ENCODE results near the gene SLC27A1. TPM values are rescaled to one million over a fixed set of nuclear protein-coding genes. Genes with fewer than 3 reads are reported as not detected.
A peak's percentile ranks its signal among the peaks of the same experiment; 100 is the strongest.

The SLC27A1 gene
- total RNA-seq, 1 donor from 2014 or later = 4.3 TPM

DNA sequence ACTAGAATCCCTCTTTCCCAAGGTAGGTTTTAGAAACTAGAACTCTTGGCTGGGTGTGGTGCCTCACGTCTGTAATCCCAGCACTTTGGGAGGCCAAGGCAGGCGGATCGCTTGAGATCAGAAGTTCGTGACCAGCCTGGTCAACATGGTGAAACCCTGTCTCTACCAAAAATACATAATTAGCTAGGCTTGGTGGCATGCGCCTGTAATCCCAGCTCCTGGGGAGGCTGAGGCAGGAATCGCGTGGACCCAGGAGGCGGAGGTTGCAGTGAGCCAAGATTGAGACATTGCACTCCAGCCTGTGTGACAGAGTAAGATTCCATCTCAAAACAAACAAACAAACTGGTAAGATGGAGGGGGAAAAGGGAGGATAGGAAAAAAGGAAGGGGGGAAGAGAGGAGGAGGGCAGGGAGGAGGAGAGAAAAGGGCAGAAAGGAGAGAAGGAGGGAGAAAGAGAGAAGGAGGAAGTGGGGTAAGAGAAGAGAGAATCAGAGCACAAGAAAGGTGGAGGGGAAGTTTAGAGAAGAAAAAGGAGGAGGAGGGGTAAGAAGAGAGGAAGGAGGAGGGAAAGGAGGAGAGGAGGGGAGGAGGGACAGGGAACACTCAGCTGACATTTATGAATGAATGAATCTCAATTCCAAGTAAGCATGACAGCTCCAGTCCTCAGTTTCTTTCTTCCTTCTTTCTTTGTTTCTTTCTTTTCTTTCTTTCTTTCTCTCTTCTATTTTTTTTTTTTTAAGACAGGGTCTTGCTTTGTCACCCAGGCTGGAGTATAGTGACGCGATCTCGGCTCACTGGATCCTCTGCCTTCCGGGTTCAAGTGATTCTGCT is 2.6 kb upstream of the SLC27A1 start:
- CTCF ChIA-PET = interaction anchor here (0.7 to 1.3 kb wide), 2 partner anchors 13 to 284 kb away, joined by 3 read pairs; no protein-coding TSS in a partner anchor
- H3K27ac Mint-ChIP-seq = no peak overlapping the region

DNA sequence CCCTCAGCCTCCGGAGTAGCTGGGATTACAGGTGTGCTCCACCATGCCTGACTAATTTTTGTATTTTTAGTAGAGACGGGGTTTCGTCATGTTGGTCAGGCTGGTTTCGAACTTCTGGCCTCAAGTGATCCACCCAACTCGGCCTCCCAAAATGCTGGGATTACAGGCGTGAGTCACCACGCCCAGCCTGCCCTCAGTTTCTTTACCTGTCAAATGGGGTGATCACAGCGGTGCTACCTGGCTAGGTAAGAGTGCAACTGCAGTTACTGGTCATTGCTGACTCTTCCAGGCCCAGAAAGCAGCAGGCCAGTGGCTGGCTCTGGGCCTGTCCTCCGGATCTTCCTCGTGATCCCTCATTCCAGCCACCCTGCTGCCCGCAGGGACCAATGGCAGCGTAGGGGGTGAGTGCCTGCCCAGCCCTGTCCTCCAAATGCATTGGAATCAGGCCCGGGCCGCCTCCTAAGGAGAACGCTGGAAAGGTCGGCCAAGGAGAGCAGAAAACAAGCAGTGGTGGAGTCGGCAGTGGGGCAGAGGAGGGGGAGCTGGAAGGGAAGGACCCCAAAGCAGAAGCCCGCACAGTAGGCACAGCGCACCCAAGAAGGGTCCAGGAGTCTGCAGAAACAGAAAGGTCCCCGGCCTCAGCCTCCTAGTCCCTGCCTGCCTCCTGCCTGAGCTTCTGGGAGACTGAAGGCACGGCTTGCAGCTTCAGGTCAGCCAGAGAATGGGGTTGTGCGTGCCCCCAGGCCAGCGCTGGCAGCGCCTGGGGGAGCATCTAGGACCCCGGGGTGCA is 1.8 kb upstream of the SLC27A1 start:
- Mint-ChIP-seq H3K4me1 (peaks cover 23% of the 10 kb centered on the region), H3K36me3 (ENCODE audit: low read depth) (no peaks in the 10 kb centered on the region), H3K4me3 (peak overlapping the region; percentile 91), H3K27me3 (peaks cover 4% of the 10 kb centered on the region), H3K9me3 (no peaks in the 10 kb centered on the region), H3K27ac (peak overlapping the region; percentile 84)
- TF ChIP-seq, protein P1, sequence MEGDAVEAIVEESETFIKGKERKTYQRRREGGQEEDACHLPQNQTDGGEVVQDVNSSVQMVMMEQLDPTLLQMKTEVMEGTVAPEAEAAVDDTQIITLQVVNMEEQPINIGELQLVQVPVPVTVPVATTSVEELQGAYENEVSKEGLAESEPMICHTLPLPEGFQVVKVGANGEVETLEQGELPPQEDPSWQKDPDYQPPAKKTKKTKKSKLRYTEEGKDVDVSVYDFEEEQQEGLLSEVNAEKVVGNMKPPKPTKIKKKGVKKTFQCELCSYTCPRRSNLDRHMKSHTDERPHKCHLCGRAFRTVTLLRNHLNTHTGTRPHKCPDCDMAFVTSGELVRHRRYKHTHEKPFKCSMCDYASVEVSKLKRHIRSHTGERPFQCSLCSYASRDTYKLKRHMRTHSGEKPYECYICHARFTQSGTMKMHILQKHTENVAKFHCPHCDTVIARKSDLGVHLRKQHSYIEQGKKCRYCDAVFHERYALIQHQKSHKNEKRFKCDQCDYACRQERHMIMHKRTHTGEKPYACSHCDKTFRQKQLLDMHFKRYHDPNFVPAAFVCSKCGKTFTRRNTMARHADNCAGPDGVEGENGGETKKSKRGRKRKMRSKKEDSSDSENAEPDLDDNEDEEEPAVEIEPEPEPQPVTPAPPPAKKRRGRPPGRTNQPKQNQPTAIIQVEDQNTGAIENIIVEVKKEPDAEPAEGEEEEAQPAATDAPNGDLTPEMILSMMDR (IDR thresholded peaks at IDR 0.05) = no peak
- ChIA-PET POLR2A (interaction anchor here (0.8 to 2.1 kb wide), 4 partner anchors 43 to 282 kb away, joined by 3 to 6 read pairs (median 4); partner anchors contain the start of genes BST2, FCHO1, MVB12A and PGLS), CTCF (no interaction called here)
- no peak for DNase-seq
- ATAC-seq (ENCODE audit: low read depth) = no peak
- intact Hi-C loops (cut with micrococcal nuclease) = loop anchor here (1.0 to 2.0 kb wide), 3 partner anchors 15 to 132 kb away; partner anchors contain the start of genes BST2 and GTPBP3

More for the DNA sequence above, 2.6 kb upstream of the SLC27A1 start:
- Mint-ChIP-seq H3K4me3 (no peak overlapping the region), H3K4me1 (peaks cover 19% of the 10 kb centered on the region), H3K9me3 (no peaks in the 10 kb centered on the region), H3K27me3 (peaks cover 4% of the 10 kb centered on the region), H3K36me3 (ENCODE audit: low read depth) (no peaks in the 10 kb centered on the region)
- intact Hi-C loops (cut with micrococcal nuclease) = loop anchor here (2.0 kb wide), 3 partner anchors 63 to 175 kb away; partner anchors contain the start of genes BST2 and GTPBP3
- TF ChIP-seq, protein P1 (IDR thresholded peaks at IDR 0.05) = no peak
- no peak for DNase-seq
- POLR2A ChIA-PET = interaction anchor here (0.7 to 1.2 kb wide), 3 partner anchors 44 to 133 kb away, joined by 3 to 7 read pairs (median 3); partner anchors contain the start of gene PGLS
- ATAC-seq (ENCODE audit: low read depth) = no peak

DNA sequence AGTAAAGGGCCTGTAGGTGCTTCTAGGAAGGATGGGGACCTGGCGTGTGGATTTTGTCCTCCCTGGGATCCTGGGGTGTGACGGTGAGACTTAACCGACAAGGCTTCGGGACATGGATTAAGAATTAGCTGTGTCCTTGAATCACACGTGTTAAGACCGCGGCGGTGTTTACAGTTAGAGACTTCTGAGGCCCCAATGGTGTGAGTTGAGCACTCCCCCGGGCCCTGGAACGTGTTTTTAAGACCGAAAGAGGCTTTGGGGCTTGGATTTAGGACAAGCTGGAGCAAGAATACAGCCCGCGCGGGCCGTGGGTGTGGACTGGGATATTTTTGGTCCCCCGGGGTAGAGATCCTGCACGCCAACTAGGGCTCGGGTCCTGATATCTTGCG is 1.2 kb upstream of the SLC27A1 start:
- Mint-ChIP-seq H3K36me3 (ENCODE audit: low read depth) (no peaks in the 10 kb centered on the region), H3K27ac (peak overlapping the region; percentile 84), H3K4me1 (peaks cover 23% of the 10 kb centered on the region), H3K9me3 (no peaks in the 10 kb centered on the region), H3K4me3 (peak overlapping the region; percentile 91), H3K27me3 (peaks cover 2% of the 10 kb centered on the region)
- intact Hi-C loops (cut with micrococcal nuclease) = loop anchor here (1.0 to 2.0 kb wide), 3 partner anchors 16 to 132 kb away; partner anchors contain the start of genes BST2 and GTPBP3
- DNase-seq (no peak), ATAC-seq (ENCODE audit: low read depth) (no peak)
- TF ChIP-seq, protein P1 (IDR thresholded peaks at IDR 0.05) = no peak
- CTCF ChIA-PET = no interaction called here
- POLR2A ChIA-PET = interaction anchor here (0.8 to 2.1 kb wide), 4 partner anchors 43 to 282 kb away, joined by 3 to 6 read pairs (median 4); partner anchors contain the start of genes BST2, FCHO1, MVB12A and PGLS

DNA sequence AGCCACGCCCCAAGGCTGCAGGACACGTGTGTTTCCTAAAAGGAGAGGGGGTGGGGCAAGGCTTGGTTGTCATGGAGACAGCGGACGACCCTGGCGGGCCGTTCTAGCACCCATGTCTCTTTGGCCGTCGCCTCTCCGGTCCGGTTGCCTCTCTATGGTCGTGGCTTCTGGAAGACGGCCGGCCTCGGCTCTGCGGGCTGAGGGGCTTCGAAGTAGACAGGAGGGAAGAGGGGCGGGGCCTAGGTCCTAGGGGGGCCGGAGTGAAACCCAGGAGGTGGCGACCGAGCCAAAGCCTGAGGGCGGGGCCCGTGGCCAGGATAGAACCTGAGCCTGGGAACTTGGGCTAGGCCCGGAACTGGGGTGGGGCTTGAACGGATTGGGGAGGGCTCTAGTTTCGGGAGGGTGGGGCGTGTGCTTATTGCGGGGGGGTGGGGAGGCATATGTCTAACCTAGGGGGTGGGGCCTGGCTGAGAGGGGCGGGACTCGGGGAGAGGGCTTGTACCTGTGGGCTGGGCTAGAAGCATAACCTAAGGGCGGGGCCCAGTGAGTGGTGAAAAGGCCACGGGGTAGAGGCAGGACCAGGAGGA is 750 bp upstream of the SLC27A1 start:
- no peaks in the 10 kb centered on the region for H3K36me3 Mint-ChIP-seq (ENCODE audit: low read depth)
- intact Hi-C loops (cut with micrococcal nuclease) = loop anchor here (1.0 to 2.0 kb wide), 6 partner anchors 16 to 202 kb away; partner anchors contain the start of genes BABAM1, BST2 and GTPBP3

More for the DNA sequence above, 750 bp upstream of the SLC27A1 start:
- TF ChIP-seq, protein P1 (IDR thresholded peaks at IDR 0.05) = no peak
- ChIA-PET POLR2A (interaction anchor here (0.5 to 2.1 kb wide), 6 partner anchors 42 to 281 kb away, joined by 3 to 8 read pairs (median 4); partner anchors contain the start of genes FCHO1, MVB12A and PGLS), CTCF (no interaction called here)
- Mint-ChIP-seq H3K27me3 (peaks cover 1% of the 10 kb centered on the region), H3K4me1 (peaks cover 23% of the 10 kb centered on the region), H3K27ac (peak overlapping the region; percentile 84), H3K4me3 (peak overlapping the region; percentile 91), H3K9me3 (no peaks in the 10 kb centered on the region)
- ATAC-seq (ENCODE audit: low read depth) (peak; percentile 83), DNase-seq (peak; percentile 77)

All from activated B cell treated with CpG ODN at 0.5 μM for 24 hours (primary cell).